Naive B cell (primary cell): Measurements from ENCODE around the gene SIX4. TPM values are rescaled to one million over a fixed set of nuclear protein-coding genes. Genes with fewer than 3 reads are reported as not detected.
"Not testable (repeated sequence)": the region's sequence is repeated elsewhere in the genome, so short reads cannot be mapped to it uniquely, and the experiment has no call there.

Experiments
- ATAC-seq, 2 donors: fragments of 150-1000 bp; cut with Tn5 transposase; 2 replicates each; pipeline ENCODE4 v1.10.0; 2021; ENCODE audit warnings: low read depth in 2 of 2, mild to moderate bottlenecking in 2 of 2, moderate library complexity in 2 of 2
- DNase-seq: peaks from one replicate; pipeline ENCODE4 v3.0.0; 2022
- H3K27ac Mint-ChIP-seq, 6 donors: one replicate each; pipeline ENCODE4 v1.8.0; 2020 to 2022; ENCODE audit warnings: mild to moderate bottlenecking in 6 of 6, mixed read lengths in 6 of 6, moderate library complexity in 5 of 6, inconsistent platforms in 2 of 6
- H3K27me3 Mint-ChIP-seq, 3 donors: one replicate each; pipeline ENCODE4 v1.8.0; 2021 to 2022; ENCODE audit warnings: mixed read lengths in 3 of 3, mild to moderate bottlenecking in 1 of 3
- H3K36me3 Mint-ChIP-seq, 2 donors: one replicate each; pipeline ENCODE4 v1.8.0; 2020 to 2022; ENCODE audit warnings: mixed read lengths in 2 of 2, inconsistent platforms in 1 of 2, mild to moderate bottlenecking in 1 of 2
- H3K4me1 Mint-ChIP-seq, 3 donors: one replicate each; pipeline ENCODE4 v1.8.0; 2020 to 2022; ENCODE audit warnings: mixed read lengths in 3 of 3, inconsistent platforms in 1 of 3, mild to moderate bottlenecking in 1 of 3, moderate library complexity in 1 of 3
- H3K4me3 Mint-ChIP-seq, 8 donors: one replicate each; pipeline ENCODE4 v1.8.0; 2020 to 2022; ENCODE audit warnings: mild to moderate bottlenecking in 8 of 8, mixed read lengths in 8 of 8, moderate library complexity in 8 of 8, inconsistent platforms in 2 of 8
- H3K9me3 Mint-ChIP-seq, 7 donors: one replicate each; pipeline ENCODE4 v1.8.0; 2020 to 2022; ENCODE audit warnings: mixed read lengths in 7 of 7, mild to moderate bottlenecking in 5 of 7, inconsistent platforms in 2 of 7, moderate library complexity in 1 of 7
- polyA plus RNA-seq, 6 donors: library from polyadenylated mRNA; unstranded; fragments of 300-500 nt; fragmentation: Illumina TruSeq; gene quantifications; one replicate each; pipeline ENCODE4 v1.2.3, GENCODE V29; 2021; ENCODE audit warnings: low read depth in 6 of 6

SIX4 gene
- polyA plus RNA-seq, 6 donors from 2014 or later: not detected

DNA sequence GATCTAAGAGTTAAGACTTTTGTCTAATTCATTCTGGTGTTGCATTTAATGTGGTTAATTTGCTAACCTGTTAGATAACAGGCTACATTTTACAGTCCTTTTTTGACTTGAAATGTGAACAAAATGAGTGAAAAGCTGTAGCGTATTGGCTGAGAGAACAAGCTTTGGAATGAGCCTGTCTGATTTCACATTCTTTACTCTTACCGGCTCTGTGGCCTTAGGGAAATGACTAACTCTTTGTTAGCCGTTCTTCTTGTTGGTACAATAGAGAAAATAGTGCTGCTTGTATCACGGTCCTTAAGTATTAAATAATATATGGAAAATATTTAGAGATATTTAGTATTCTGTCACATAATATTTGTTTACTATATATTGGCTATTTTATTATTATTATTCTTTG lies 12.3 kb upstream of the SIX4 start:
- peaks cover 4 to 7% of the 10 kb centered on the region in 2 donors for H3K36me3 Mint-ChIP-seq
- peaks cover 0 to 1% (median 0%) of the 10 kb centered on the region in 7 donors for H3K9me3 Mint-ChIP-seq
- peaks cover 21 to 27% (median 25%) of the 10 kb centered on the region in 3 donors for H3K4me1 Mint-ChIP-seq
- H3K4me3 Mint-ChIP-seq: peak overlapping the region in 2 of 8 donors; percentile 6 to 99
- H3K27me3 Mint-ChIP-seq: peaks cover 0 to 5% (median 3%) of the 10 kb centered on the region in 3 donors
- DNase-seq (no peak), ATAC-seq (no peak)
- no peak overlapping the region for H3K27ac Mint-ChIP-seq

GRCh38 chr14:60735416-60735815 lies 11.3 kb upstream of the SIX4 start:
- ATAC-seq (no peak), DNase-seq (no peak)
- Mint-ChIP-seq H3K27ac (peak overlapping the region in 4 of 6 donors; percentile 58 to 95 (median 94)), H3K4me3 (peak overlapping the region; percentile 97 to 100 (median 100)), H3K36me3 (peaks cover 4 to 7% of the 10 kb centered on the region in 2 donors), H3K4me1 (peaks cover 21 to 27% (median 25%) of the 10 kb centered on the region in 3 donors), H3K27me3 (peaks cover 7 to 15% (median 14%) of the 10 kb centered on the region in 3 donors), H3K9me3 (peaks cover 0 to 12% (median 2%) of the 10 kb centered on the region in 7 donors)

GRCh38 chr14:60734465-60735242 lies 10.5 kb upstream of the SIX4 start, which contains the start of gene MNAT1:
TSS of gene MNAT1 (plus strand) at chr14:60734761. CDS start at chr14:60734863, 102 bp downstream.
- H3K4me3 Mint-ChIP-seq: peak within 1 kb of the TSS; percentile 97 to 100 (median 100)
- H3K27ac Mint-ChIP-seq: peak within 1 kb of the TSS; percentile 90 to 99 (median 94)
- peaks cover 0 to 12% (median 2%) of the 10 kb centered on the region in 7 donors for H3K9me3 Mint-ChIP-seq
- H3K4me1 Mint-ChIP-seq: peaks cover 21 to 22% (median 22%) of the 10 kb centered on the region in 3 donors
- DNase-seq (peak; percentile 68), ATAC-seq (peak; percentile 95 to 97)
- H3K36me3 Mint-ChIP-seq: peaks cover 4 to 7% of the 10 kb centered on the region in 2 donors
- peaks cover 11 to 22% (median 21%) of the 10 kb centered on the region in 3 donors for H3K27me3 Mint-ChIP-seq

DNA sequence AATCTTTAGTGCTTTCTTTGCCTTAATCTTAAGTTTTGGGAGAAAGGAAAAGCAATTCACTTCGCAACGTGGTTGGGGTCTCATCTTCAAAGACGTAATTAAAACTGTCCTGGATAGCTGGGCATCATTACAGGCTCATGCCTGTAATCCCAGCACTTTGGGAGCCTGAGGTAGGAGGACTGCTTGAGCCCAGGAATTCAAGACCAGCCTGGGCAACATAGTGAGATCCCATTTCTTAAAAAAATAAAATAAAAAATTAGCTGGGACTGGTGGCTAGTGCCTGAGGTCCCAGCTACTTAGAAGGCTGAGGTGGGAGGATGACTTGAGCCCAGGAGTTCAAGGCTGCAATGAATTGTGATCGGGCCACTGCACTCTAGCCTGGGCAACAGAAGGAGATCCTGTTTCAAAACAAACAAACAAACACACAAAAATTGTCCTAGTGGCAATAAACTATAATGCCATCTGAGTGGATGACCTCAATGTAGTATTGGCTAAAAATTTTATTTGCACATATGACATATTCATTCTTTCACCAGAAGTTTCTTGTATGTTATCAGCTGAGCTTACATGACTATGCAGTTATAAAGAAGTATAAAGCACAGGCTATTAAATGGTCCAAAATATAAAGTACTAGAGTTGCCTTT lies 8.8 kb upstream of the SIX4 start:
- H3K4me1 Mint-ChIP-seq: peaks cover 12 to 17% (median 14%) of the 10 kb centered on the region in 3 donors
- H3K36me3 Mint-ChIP-seq: peaks cover 4 to 7% of the 10 kb centered on the region in 2 donors
- H3K9me3 Mint-ChIP-seq: peaks cover 0 to 12% (median 4%) of the 10 kb centered on the region in 7 donors
- no peak for DNase-seq
- peaks cover 27 to 39% (median 34%) of the 10 kb centered on the region in 3 donors for H3K27me3 Mint-ChIP-seq
- peak overlapping the region in 1 of 6 donors; percentile 58 for H3K27ac Mint-ChIP-seq
- no peak for ATAC-seq
- H3K4me3 Mint-ChIP-seq: no peak overlapping the region

DNA sequence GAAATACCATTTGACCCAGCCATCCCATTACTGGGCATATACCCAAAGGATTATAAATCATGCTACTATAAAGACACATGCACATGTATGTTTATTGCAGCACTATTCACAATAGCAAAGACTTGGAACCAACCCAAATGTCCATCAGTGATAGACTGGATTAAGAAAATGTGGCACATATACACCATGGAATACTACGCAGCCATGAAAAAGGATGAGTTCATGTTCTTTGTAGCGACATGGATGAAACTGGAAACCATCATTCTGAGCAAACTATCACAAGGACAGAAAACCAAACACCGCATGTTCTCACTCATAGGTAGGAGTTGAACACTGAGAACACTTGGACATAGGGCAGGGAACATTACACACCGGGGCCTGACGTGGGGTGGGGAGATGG lies 7.1 kb upstream of the SIX4 start:
- peaks cover 41 to 53% (median 48%) of the 10 kb centered on the region in 3 donors for H3K27me3 Mint-ChIP-seq
- not testable (repeated sequence) for ATAC-seq, H3K4me3 Mint-ChIP-seq, H3K27ac Mint-ChIP-seq, DNase-seq
- H3K9me3 Mint-ChIP-seq: peaks cover 0 to 20% (median 6%) of the 10 kb centered on the region in 7 donors
- peaks cover 7 to 10% of the 10 kb centered on the region in 2 donors for H3K36me3 Mint-ChIP-seq
- H3K4me1 Mint-ChIP-seq: peaks cover 11 to 17% (median 14%) of the 10 kb centered on the region in 3 donors

DNA sequence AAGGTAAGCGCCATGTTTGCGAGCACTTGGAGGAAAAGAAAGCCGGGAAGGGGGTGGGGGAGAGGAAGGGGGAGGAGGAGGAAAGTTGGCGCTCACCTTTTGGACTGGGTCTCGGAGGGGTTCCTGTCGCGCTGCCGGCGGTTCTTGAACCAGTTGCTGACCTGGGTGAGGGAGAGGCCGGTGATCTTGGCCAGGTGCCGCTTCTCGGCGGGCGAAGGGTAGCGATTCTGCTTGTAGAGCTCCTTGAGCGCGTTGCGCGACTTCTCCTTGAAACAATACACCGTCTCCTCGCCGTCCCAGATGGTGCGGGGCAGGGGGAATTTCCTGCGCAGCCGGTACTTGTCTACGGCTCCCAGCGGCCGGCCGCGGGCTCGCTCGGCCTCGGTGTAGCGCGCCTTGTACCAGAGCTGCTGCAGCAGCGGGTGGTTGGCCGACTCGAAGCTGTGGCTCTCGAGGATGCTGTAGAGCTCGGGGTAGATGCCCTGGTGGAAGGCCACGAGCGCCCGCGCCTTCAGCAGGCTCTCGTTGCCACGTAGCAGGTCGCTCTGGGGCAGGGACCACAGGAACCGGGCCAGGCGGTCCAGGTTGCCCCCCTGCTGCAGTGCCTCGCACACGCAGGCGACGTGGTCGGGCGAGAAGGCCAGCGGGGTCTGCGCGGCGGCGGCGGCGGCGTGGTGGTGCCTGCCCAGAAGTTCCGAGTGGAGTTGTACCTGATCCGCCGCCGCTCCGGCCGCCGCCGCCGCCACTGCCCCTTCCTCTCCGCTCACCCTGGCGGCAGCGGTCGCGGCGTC lies 840 bp downstream of the SIX4 start:
- Mint-ChIP-seq H3K27ac (peak overlapping the region in 3 of 6 donors; percentile 52 to 81 (median 68)), H3K4me1 (peaks cover 21 to 29% (median 23%) of the 10 kb centered on the region in 3 donors)
- peak; percentile 23 for DNase-seq

GRCh38 chr14:60722357-60723115 lies 1.6 kb downstream of the SIX4 start:
- DNase-seq (peak; percentile 19), ATAC-seq (peak; percentile 37 to 48)
- peak overlapping the region; percentile 80 to 95 (median 90) for H3K4me3 Mint-ChIP-seq
- peaks cover 66 to 81% (median 72%) of the 10 kb centered on the region in 3 donors for H3K27me3 Mint-ChIP-seq
- peaks cover 0 to 6% of the 10 kb centered on the region in 2 donors for H3K36me3 Mint-ChIP-seq
- peaks cover 0 to 13% (median 0%) of the 10 kb centered on the region in 7 donors for H3K9me3 Mint-ChIP-seq
- peaks cover 21 to 29% (median 23%) of the 10 kb centered on the region in 3 donors for H3K4me1 Mint-ChIP-seq
- H3K27ac Mint-ChIP-seq: peak overlapping the region in 1 of 6 donors; percentile 54

More for the DNA sequence above, 840 bp downstream of the SIX4 start:
- H3K36me3 Mint-ChIP-seq: peaks cover 0 to 6% of the 10 kb centered on the region in 2 donors
- H3K9me3 Mint-ChIP-seq: peaks cover 0 to 13% (median 2%) of the 10 kb centered on the region in 7 donors
- H3K27me3 Mint-ChIP-seq: peaks cover 72 to 84% (median 76%) of the 10 kb centered on the region in 3 donors
- H3K4me3 Mint-ChIP-seq: peak overlapping the region; percentile 78 to 97 (median 90)
- peak; percentile 39 to 44 for ATAC-seq

DNA sequence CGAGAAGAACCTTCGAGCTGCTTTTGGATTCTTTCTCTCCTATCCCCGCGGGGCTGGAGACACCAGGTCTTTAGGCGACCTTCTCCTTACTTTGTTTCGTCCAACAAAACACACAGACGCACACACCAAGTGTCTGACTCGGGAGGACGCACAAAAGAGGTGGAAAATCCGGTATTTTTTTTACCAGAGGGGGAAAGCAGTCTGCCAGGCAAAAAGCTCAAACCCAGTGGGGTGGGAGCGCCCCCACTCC lies 2.1 kb downstream of the SIX4 start:
- H3K4me3 Mint-ChIP-seq: peak overlapping the region; percentile 80 to 95 (median 89)
- peaks cover 0 to 8% (median 0%) of the 10 kb centered on the region in 7 donors for H3K9me3 Mint-ChIP-seq
- peak in 1 of 2 donors; percentile 1 for ATAC-seq
- peaks cover 21 to 29% (median 23%) of the 10 kb centered on the region in 3 donors for H3K4me1 Mint-ChIP-seq
- peaks cover 0 to 5% of the 10 kb centered on the region in 2 donors for H3K36me3 Mint-ChIP-seq
- DNase-seq: no peak
- H3K27ac Mint-ChIP-seq: peak overlapping the region in 1 of 6 donors; percentile 54
- H3K27me3 Mint-ChIP-seq: peaks cover 61 to 76% (median 67%) of the 10 kb centered on the region in 3 donors

DNA sequence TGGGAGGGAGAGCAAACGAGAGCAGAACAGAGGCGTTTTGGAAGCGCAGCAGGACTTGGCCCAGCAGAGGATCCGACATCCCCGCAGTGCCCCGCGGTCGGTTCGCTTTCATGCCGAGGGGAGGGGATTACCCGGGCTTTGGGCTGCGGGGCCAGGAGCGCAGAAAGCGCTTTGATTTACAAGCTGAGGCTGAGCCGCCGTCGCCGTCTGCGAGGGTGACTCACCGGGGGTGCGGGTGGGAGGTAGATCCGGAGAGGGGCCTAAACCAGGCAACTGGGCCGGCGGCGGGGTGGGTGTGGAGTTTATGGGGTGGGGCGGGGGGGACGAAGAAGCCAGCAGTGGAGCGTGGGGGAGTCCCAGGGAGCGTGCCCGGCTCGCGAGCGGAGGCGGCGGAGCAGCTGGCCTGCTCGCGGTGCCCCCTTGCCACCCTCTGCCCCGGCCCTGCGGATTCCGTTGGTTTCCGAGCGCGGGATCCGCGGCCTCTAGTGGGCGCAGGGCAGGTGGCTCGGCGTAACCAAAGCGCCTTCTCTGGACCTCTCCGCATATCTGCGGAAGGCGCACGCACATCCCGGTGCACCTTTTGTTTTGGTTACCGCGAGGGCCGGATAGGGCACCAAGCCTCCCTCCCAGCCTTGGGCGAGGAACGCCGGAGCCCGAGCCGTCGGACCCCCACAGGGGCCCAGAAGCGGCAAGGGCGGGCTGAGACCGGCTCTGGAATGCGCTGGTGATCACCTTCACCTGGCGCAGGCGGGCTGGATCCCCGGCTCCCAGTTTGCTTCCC lies 2.6 kb downstream of the SIX4 start:
- H3K9me3 Mint-ChIP-seq: peaks cover 0 to 5% (median 0%) of the 10 kb centered on the region in 7 donors
- ATAC-seq (peak; percentile 59 to 62), DNase-seq (peak; percentile 21)
- peaks cover 57 to 71% (median 62%) of the 10 kb centered on the region in 3 donors for H3K27me3 Mint-ChIP-seq
- no peaks in the 10 kb centered on the region for H3K36me3 Mint-ChIP-seq
- H3K4me1 Mint-ChIP-seq: peaks cover 21 to 29% (median 23%) of the 10 kb centered on the region in 3 donors
- peak overlapping the region; percentile 80 to 95 (median 89) for H3K4me3 Mint-ChIP-seq
- H3K27ac Mint-ChIP-seq: peak overlapping the region in 2 of 6 donors; percentile 48 to 73

DNA sequence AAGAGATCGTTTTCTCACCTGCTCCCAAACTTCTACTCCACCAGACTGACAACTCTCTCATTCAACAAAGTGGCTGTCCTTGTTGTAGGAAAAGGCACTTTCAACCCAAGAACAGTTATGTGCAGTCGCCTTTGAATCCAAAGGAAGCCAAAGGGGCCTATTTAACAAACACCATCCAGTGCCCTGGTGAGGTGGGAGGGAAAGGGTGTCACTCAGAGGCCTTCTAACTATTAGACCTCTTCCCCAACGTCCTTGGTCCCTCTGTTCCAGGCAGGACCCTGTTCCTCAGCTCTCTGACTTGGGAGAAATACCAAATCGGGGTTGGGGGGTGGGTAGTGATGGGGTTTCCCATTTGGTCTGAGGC lies 3.2 kb downstream of the SIX4 start:
- DNase-seq: no peak
- peaks cover 0 to 5% (median 0%) of the 10 kb centered on the region in 7 donors for H3K9me3 Mint-ChIP-seq
- H3K4me1 Mint-ChIP-seq: peaks cover 21 to 29% (median 23%) of the 10 kb centered on the region in 3 donors
- peaks cover 57 to 71% (median 62%) of the 10 kb centered on the region in 3 donors for H3K27me3 Mint-ChIP-seq
- H3K27ac Mint-ChIP-seq: peak overlapping the region in 1 of 6 donors; percentile 73
- ATAC-seq: no peak
- no peaks in the 10 kb centered on the region for H3K36me3 Mint-ChIP-seq
- peak overlapping the region; percentile 61 to 88 (median 82) for H3K4me3 Mint-ChIP-seq

GRCh38 chr14:60720391-60720790 lies 3.8 kb downstream of the SIX4 start:
- Mint-ChIP-seq H3K4me1 (peaks cover 21 to 29% (median 23%) of the 10 kb centered on the region in 3 donors), H3K4me3 (peak overlapping the region in 4 of 8 donors; percentile 61 to 88 (median 77)), H3K9me3 (peaks cover 0 to 5% (median 0%) of the 10 kb centered on the region in 7 donors), H3K27ac (no peak overlapping the region), H3K36me3 (no peaks in the 10 kb centered on the region), H3K27me3 (peaks cover 56 to 68% (median 60%) of the 10 kb centered on the region in 3 donors)
- DNase-seq: no peak
- no peak for ATAC-seq
